PC-9 (cell line): Measurements from ENCODE around the gene RIMBP2.

Experiments
- CTCF ChIP-seq: fragments of 200-600 bp; sonication (generic); conservative IDR thresholded peaks from 2 replicates; pipeline ENCODE4 v1.6.1; 2017; ENCODE audit warnings: mixed run types, antibody characterized with exemption, mild to moderate bottlenecking, moderate library complexity
- EZH2 ChIP-seq: fragments of 200-600 bp; sonication (generic); IDR thresholded peaks from 2 replicates; pipeline ENCODE4 v1.8.0; 2017; ENCODE audit warnings: antibody characterized with exemption, low read depth

GRCh38 chr12:130666645-130667044 is 49.5 kb downstream of the RIMBP2 start:
- TF ChIP-seq CTCF = no peak
- no peak for TF ChIP-seq EZH2
